Measurements from ENCODE around the gene RFLNA.

GRCh38 chr12:124277394-124278241, 17.3 kb upstream of the RFLNA start:
- TF ChIP-seq, protein P1, sequence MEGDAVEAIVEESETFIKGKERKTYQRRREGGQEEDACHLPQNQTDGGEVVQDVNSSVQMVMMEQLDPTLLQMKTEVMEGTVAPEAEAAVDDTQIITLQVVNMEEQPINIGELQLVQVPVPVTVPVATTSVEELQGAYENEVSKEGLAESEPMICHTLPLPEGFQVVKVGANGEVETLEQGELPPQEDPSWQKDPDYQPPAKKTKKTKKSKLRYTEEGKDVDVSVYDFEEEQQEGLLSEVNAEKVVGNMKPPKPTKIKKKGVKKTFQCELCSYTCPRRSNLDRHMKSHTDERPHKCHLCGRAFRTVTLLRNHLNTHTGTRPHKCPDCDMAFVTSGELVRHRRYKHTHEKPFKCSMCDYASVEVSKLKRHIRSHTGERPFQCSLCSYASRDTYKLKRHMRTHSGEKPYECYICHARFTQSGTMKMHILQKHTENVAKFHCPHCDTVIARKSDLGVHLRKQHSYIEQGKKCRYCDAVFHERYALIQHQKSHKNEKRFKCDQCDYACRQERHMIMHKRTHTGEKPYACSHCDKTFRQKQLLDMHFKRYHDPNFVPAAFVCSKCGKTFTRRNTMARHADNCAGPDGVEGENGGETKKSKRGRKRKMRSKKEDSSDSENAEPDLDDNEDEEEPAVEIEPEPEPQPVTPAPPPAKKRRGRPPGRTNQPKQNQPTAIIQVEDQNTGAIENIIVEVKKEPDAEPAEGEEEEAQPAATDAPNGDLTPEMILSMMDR (IDR thresholded peaks at IDR 0.05), result no peak
- TF ChIP-seq EP300 (IDR thresholded peaks at IDR 0.05), result no peak
- TF ChIP-seq POLR2AphosphoS5 (IDR thresholded peaks at IDR 0.05), result no peak
